ENCODE data around the gene GLG1.

DNA sequence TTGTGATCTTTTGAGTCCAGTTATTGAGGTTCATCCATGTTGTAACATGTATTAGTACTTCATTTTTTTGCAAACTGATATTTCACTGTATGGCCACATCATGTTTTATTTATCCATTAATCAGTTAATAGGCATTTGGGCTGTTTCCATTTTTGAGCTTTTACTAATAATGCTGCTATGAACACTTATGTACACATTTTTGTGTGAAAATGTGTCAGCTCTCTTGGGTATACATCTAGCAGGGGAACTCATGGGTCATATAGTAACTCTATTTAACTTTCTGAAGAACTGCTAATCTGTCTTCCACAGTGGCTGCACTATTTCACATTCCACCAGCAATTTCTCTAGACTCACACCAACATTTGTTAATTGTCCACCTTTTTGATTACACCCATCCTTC is 82.0 kb downstream of the GLG1 start:
- TF ChIP-seq, protein P1, sequence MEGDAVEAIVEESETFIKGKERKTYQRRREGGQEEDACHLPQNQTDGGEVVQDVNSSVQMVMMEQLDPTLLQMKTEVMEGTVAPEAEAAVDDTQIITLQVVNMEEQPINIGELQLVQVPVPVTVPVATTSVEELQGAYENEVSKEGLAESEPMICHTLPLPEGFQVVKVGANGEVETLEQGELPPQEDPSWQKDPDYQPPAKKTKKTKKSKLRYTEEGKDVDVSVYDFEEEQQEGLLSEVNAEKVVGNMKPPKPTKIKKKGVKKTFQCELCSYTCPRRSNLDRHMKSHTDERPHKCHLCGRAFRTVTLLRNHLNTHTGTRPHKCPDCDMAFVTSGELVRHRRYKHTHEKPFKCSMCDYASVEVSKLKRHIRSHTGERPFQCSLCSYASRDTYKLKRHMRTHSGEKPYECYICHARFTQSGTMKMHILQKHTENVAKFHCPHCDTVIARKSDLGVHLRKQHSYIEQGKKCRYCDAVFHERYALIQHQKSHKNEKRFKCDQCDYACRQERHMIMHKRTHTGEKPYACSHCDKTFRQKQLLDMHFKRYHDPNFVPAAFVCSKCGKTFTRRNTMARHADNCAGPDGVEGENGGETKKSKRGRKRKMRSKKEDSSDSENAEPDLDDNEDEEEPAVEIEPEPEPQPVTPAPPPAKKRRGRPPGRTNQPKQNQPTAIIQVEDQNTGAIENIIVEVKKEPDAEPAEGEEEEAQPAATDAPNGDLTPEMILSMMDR (IDR thresholded peaks at IDR 0.05; ENCODE audit: low read depth, low read length), result no peak
- TF ChIP-seq, protein P2, sequence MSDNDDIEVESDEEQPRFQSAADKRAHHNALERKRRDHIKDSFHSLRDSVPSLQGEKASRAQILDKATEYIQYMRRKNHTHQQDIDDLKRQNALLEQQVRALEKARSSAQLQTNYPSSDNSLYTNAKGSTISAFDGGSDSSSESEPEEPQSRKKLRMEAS (IDR thresholded peaks at IDR 0.05; ENCODE audit: low read depth, low read length), result no peak

All from NB4 (cell line).